ENCODE results near the gene HRC.
"Not testable (repeated sequence)": the region's sequence is repeated elsewhere in the genome, so short reads cannot be mapped to it uniquely, and the experiment has no call there.

The HRC gene

GRCh38 chr19:49160450-49161189 lies 5.4 kb upstream of the HRC start:
- DNase-seq, result no peak

GRCh38 chr19:49157445-49158224 lies 2.4 kb upstream of the HRC start, which contains the start of gene TRPM4:
Gene TRPM4, plus strand, starts transcription at chr19:49157792. Its CDS starts 75 bp downstream, at chr19:49157867.
- peak; percentile 93 for DNase-seq

- DNase-seq, result peak; percentile 73
Observed at GRCh38 chr19:49155820-49156346, 687 bp upstream of the HRC start.

- no peak for DNase-seq
Observed at GRCh38 chr19:49154279-49154678, 917 bp downstream of the HRC start.

- no peak for DNase-seq
Observed at GRCh38 chr19:49153167-49153809, 1.9 kb downstream of the HRC start.

GRCh38 chr19:49152119-49152550 lies 3.1 kb downstream of the HRC start:
- DNase-seq, result no peak

GRCh38 chr19:49151267-49152118 lies 3.7 kb downstream of the HRC start:
- peak; percentile 72 for DNase-seq

GRCh38 chr19:49150944-49151243 lies 4.3 kb downstream of the HRC start:
- DNase-seq, result no peak

GRCh38 chr19:49150106-49150943 lies 4.9 kb downstream of the HRC start:
- peak; percentile 97 for DNase-seq

- peak; percentile 98 for DNase-seq
Observed at GRCh38 chr19:49149652-49150105, 5.5 kb downstream of the HRC start.

- DNase-seq, result peak; percentile 100
Observed at GRCh38 chr19:49148784-49149651, 6.2 kb downstream of the HRC start.

- DNase-seq, result no peak
Observed at GRCh38 chr19:49148044-49148682, 7.0 kb downstream of the HRC start.

- not testable (repeated sequence) for DNase-seq
Observed at GRCh38 chr19:49146408-49146770, 8.8 kb downstream of the HRC start.

GRCh38 chr19:49145573-49146407 lies 9.4 kb downstream of the HRC start:
- peak; percentile 95 for DNase-seq

GRCh38 chr19:49142866-49143335 lies 12.3 kb downstream of the HRC start:
- peak; percentile 96 for DNase-seq

GRCh38 chr19:49141352-49141751 lies 13.8 kb downstream of the HRC start:
- DNase-seq, result no peak

GRCh38 chr19:49140951-49141350 lies 14.2 kb downstream of the HRC start:
- no peak for DNase-seq

GRCh38 chr19:49136771-49137171 lies 18.4 kb downstream of the HRC start:
- DNase-seq, result no peak

GRCh38 chr19:49135686-49136085 lies 19.5 kb downstream of the HRC start:
- no peak for DNase-seq

Data from eye (tissue), 1 donor.